GM23338 (cell line): ENCODE results near the gene MICAL3. TPM values are rescaled to one million over a fixed set of nuclear protein-coding genes. Genes with fewer than 3 reads are reported as not detected.

Experiments
- ATAC-seq: fragments of 200-7000 bp; cut with Tn5 transposase; 3 replicates; pipeline ENCODE4 v1.9.1; 2020
- DNase-seq: peaks from one replicate; pipeline ENCODE4 v3.0.0-alpha.2; 2015; ENCODE audit warnings: low spot score
- H2AFZ ChIP-seq: fragments of 200-600 bp; sonication (generic); 2 replicates; pipeline ENCODE4 v1.8.0; 2016; ENCODE audit warnings: antibody characterized with exemption, mild to moderate bottlenecking, moderate library complexity
- H3F3A ChIP-seq: fragments of 200-600 bp; sonication (generic); replicated peaks from 2 replicates; pipeline ENCODE4 v1.8.0; 2017; ENCODE audit warnings: antibody characterized with exemption, mixed run types, low read depth
- H3K27ac ChIP-seq: fragments of 200-600 bp; sonication (generic); 2 replicates; pipeline ENCODE4 v1.6.1; 2016; ENCODE audit warnings: low read depth
- H3K27me3 ChIP-seq: fragments of 200-600 bp; sonication (generic); 2 replicates; pipeline ENCODE4 v1.8.0; 2016; ENCODE audit warnings: mild to moderate bottlenecking, mixed run types, moderate library complexity; ENCODE audit not compliant: insufficient read depth
- H3K36me3 ChIP-seq: fragments of 200-600 bp; sonication (generic); 2 replicates; pipeline ENCODE4 v1.8.0; 2016; ENCODE audit warnings: mild to moderate bottlenecking; ENCODE audit not compliant: insufficient read depth
- H3K4me1 ChIP-seq: fragments of 200-600 bp; sonication (generic); 2 replicates; pipeline ENCODE4 v1.8.0; 2016; ENCODE audit warnings: mild to moderate bottlenecking, moderate library complexity; ENCODE audit not compliant: insufficient read depth
- H3K4me2 ChIP-seq: fragments of 200-600 bp; sonication (generic); 2 replicates; pipeline ENCODE4 v1.7.1; 2017; ENCODE audit warnings: mixed run types
- H3K4me3 ChIP-seq: fragments of 200-600 bp; sonication (generic); 2 replicates; pipeline ENCODE4 v1.6.1; 2016; ENCODE audit warnings: mixed run types
- H3K79me2 ChIP-seq: fragments of 200-600 bp; sonication (generic); replicated peaks from 2 replicates; pipeline ENCODE4 v1.8.0; 2017; ENCODE audit warnings: mild to moderate bottlenecking; ENCODE audit not compliant: insufficient read depth
- H3K9me2 ChIP-seq: fragments of 200-600 bp; sonication (generic); 2 replicates; pipeline ENCODE4 v1.8.0; 2017; ENCODE audit not compliant: insufficient read depth
- H4K20me1 ChIP-seq: fragments of 200-600 bp; sonication (generic); replicated peaks from 2 replicates; pipeline ENCODE4 v1.8.0; 2017; ENCODE audit warnings: mild to moderate bottlenecking; ENCODE audit not compliant: insufficient read depth
- H3K27ac Mint-ChIP-seq: 2 replicates; pipeline ENCODE4 v1.8.0; 2020; ENCODE audit warnings: inconsistent platforms, mild to moderate bottlenecking, moderate library complexity, mixed read lengths
- H3K27me3 Mint-ChIP-seq: 3 replicates; pipeline ENCODE4 v1.8.0; 2022; ENCODE audit warnings: low read depth, mild to moderate bottlenecking, moderate library complexity, mixed read lengths, inconsistent platforms; ENCODE audit not compliant: insufficient read depth, poor library complexity
- H3K36me3 Mint-ChIP-seq: 3 replicates; pipeline ENCODE4 v1.8.0; 2021; ENCODE audit warnings: low read depth, mild to moderate bottlenecking, inconsistent platforms, moderate library complexity, mixed read lengths
- H3K4me1 Mint-ChIP-seq: 3 replicates; pipeline ENCODE4 v1.8.0; 2020; ENCODE audit warnings: mild to moderate bottlenecking, inconsistent platforms, mixed read lengths
- H3K4me3 Mint-ChIP-seq: 3 replicates; pipeline ENCODE4 v1.8.0; 2021; ENCODE audit warnings: moderate library complexity, mild to moderate bottlenecking, inconsistent platforms, mixed read lengths
- H3K9me3 Mint-ChIP-seq: 3 replicates; pipeline ENCODE4 v1.8.0; 2020; ENCODE audit warnings: moderate library complexity, mild to moderate bottlenecking, inconsistent platforms, mixed read lengths
- CREB1 ChIP-seq: fragments of 250-450 bp; sonication (Bioruptor Pico); IDR thresholded peaks from 2 replicates; pipeline ENCODE4 v1.5.0; 2020; ENCODE audit warnings: low read depth, mild to moderate bottlenecking, moderate library complexity
- EZH2phosphoT487 ChIP-seq: fragments of 200-600 bp; sonication (generic); IDR thresholded peaks from one replicate; pipeline ENCODE4 v1.8.1; 2018; ENCODE audit warnings: antibody characterized with exemption; ENCODE audit not compliant: unreplicated experiment
- JUNB ChIP-seq: IDR thresholded peaks from one replicate; pipeline ENCODE4 v1.6.1; 2016; ENCODE audit warnings: antibody characterized with exemption; ENCODE audit not compliant: unreplicated experiment
- NANOG ChIP-seq: IDR thresholded peaks from 2 replicates; pipeline ENCODE4 v1.6.1; 2016; ENCODE audit warnings: antibody characterized with exemption, borderline replicate concordance
- REST ChIP-seq: IDR thresholded peaks from one replicate; pipeline ENCODE4 v1.6.1; 2018; ENCODE audit warnings: antibody characterized with exemption; ENCODE audit not compliant: unreplicated experiment
- ZNF114 ChIP-seq: fragments of 250-450 bp; sonication (Bioruptor Pico); IDR thresholded peaks from 2 replicates; pipeline ENCODE4 v1.5.0; 2020; ENCODE audit warnings: mild to moderate bottlenecking, moderate library complexity
- polyA plus RNA-seq: library from polyadenylated mRNA; unstranded; fragments of >200 nt; fragmentation: Nextera tagmentation; extraction: Ambion mirVana; gene quantifications from 2 replicates; pipeline ENCODE4 v1.2.1, GENCODE V29; 2016
- total RNA-seq: library from RNA; depleted of rRNA; stranded (reverse); fragments of >200 nt; shearing (Covaris generic); gene quantifications from 2 replicates; pipeline ENCODE4 v1.2.3, GENCODE V29; 2014
- TF ChIP-seq, protein P1 (sequence below), 2 experiments: fragments of 200-600 bp in 1 of 2; sonication (generic) in 1 of 2; conservative IDR thresholded peaks; 2 replicates each; pipeline versions ENCODE4 v1.5.1 to v1.6.1; 2016 to 2017; ENCODE audit warnings: antibody characterized with exemption in 2 of 2, low read depth in 2 of 2, mild to moderate bottlenecking in 2 of 2, moderate library complexity in 1 of 2
- TF ChIP-seq, protein P2 (sequence below): fragments of 250-450 bp; sonication (Bioruptor Pico); IDR thresholded peaks from 2 replicates; pipeline ENCODE4 v1.5.0; 2020; ENCODE audit warnings: mild to moderate bottlenecking, moderate library complexity

MICAL3 gene
- total and polyA plus RNA-seq, 2 experiments from 2014 or later, result 10.1 to 33.9 TPM

DNA sequence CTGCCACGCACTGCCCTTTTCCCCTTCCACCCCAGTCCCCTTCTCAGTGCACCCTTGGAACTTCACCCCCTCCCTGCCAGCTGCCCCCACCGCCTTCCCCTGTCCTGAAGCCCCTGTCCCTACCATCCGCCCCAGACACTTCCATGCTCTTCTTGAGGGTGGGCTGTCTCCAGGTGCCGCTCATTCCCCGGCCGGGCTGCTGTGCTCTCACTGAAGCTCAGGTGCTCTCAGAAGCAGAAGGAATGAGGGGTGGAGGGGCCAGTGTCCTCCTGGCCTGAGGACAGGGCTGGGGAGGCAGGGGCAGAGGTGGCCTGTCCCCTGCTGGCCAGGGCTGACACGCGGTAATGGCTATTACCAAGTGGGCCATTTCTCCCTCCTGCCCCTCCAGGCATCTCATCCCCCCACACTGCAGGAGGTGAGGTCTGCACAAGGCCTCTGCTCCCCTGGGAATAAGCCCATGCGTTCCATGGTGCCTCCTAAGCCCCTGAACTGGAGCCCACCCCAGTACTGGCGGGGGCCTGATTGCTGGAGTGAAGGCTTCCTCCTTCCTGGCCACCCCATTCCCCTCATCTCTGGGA is 243.5 kb downstream of the MICAL3 start (continued):
- TF ChIP-seq REST, result no peak
- no peak for TF ChIP-seq EZH2phosphoT487
- no peak for TF ChIP-seq ZNF114 (CRISPR knock-in tag)
- TF ChIP-seq NANOG, result no peak
- TF ChIP-seq, protein P1, sequence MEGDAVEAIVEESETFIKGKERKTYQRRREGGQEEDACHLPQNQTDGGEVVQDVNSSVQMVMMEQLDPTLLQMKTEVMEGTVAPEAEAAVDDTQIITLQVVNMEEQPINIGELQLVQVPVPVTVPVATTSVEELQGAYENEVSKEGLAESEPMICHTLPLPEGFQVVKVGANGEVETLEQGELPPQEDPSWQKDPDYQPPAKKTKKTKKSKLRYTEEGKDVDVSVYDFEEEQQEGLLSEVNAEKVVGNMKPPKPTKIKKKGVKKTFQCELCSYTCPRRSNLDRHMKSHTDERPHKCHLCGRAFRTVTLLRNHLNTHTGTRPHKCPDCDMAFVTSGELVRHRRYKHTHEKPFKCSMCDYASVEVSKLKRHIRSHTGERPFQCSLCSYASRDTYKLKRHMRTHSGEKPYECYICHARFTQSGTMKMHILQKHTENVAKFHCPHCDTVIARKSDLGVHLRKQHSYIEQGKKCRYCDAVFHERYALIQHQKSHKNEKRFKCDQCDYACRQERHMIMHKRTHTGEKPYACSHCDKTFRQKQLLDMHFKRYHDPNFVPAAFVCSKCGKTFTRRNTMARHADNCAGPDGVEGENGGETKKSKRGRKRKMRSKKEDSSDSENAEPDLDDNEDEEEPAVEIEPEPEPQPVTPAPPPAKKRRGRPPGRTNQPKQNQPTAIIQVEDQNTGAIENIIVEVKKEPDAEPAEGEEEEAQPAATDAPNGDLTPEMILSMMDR (conservative IDR thresholded peaks at IDR 0.05; ENCODE audit: low read depth in 2 of 2), result no peak
- no peak for TF ChIP-seq JUNB
- no peak for TF ChIP-seq CREB1

DNA sequence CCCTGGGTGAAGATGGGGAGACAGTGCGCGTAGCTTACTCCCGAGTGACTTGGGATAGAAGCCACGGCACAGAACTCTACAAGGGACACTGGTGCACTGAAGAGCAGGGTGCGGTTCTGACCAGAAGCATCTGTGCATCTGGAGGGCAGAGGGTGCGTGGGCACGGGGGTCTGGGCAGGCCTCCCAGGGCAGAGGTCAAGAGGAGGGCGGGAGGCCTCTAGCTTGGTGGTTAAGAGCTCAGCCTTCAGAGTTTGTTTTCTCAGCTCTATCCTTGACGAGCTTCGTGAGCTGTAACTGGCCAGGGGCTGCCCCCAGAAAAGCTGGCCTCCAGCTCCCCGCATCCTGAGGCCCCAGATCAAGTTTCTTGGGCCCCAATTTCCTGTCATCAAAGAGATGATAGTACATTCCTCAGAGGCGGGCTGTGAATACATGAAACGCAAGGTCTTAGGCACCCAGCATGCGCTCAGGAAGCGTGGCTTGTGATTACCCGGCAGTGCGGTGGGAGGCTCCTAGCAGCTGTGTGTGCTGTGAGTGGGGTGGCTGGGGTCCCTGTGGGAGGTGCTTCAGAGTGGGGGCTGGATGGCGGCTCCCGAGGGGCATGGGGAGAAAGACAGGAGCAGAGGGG is 244.1 kb downstream of the MICAL3 start:
- ATAC-seq, result no peak
- no peaks in the 10 kb centered on the region for H3K79me2 ChIP-seq
- no peaks in the 10 kb centered on the region; the same call in 1 of the 2 replicates for H3K4me1 ChIP-seq
- H3K9me2 ChIP-seq, result no peaks in the 10 kb centered on the region
- DNase-seq, result peak; percentile 51
- 0 out of 2 replicates have a peak, but pooled peaks cover 2% of the 10 kb centered on the region for H3F3A ChIP-seq
- H3K4me3 ChIP-seq, result no peak overlapping the region
- H4K20me1 ChIP-seq, result no peaks in the 10 kb centered on the region
- no peak overlapping the region for H3K27ac ChIP-seq
- 0 out of 2 replicates have a peak overlapping the region, but pooled peaks have one; percentile 59 for H2AFZ ChIP-seq
- no peak overlapping the region; the same call in 2 of the 3 replicates for H3K4me3 Mint-ChIP-seq
- no peaks in the 10 kb centered on the region; the same call in 2 of the 3 replicates for H3K36me3 Mint-ChIP-seq
- no peaks in the 10 kb centered on the region for H3K36me3 ChIP-seq
- H3K4me2 ChIP-seq, result no peak overlapping the region
- no peaks in the 10 kb centered on the region for H3K27me3 ChIP-seq
- peaks cover 14% of the 10 kb centered on the region for H3K27me3 Mint-ChIP-seq
- no peak overlapping the region for H3K27ac Mint-ChIP-seq
- peaks cover 4% of the 10 kb centered on the region; the same call in 2 of the 3 replicates for H3K9me3 Mint-ChIP-seq
- peaks cover 29% of the 10 kb centered on the region for H3K4me1 Mint-ChIP-seq
- TF ChIP-seq ZNF114 (CRISPR knock-in tag) (no peak), REST (no peak), JUNB (no peak), EZH2phosphoT487 (no peak)
- TF ChIP-seq, protein P2, sequence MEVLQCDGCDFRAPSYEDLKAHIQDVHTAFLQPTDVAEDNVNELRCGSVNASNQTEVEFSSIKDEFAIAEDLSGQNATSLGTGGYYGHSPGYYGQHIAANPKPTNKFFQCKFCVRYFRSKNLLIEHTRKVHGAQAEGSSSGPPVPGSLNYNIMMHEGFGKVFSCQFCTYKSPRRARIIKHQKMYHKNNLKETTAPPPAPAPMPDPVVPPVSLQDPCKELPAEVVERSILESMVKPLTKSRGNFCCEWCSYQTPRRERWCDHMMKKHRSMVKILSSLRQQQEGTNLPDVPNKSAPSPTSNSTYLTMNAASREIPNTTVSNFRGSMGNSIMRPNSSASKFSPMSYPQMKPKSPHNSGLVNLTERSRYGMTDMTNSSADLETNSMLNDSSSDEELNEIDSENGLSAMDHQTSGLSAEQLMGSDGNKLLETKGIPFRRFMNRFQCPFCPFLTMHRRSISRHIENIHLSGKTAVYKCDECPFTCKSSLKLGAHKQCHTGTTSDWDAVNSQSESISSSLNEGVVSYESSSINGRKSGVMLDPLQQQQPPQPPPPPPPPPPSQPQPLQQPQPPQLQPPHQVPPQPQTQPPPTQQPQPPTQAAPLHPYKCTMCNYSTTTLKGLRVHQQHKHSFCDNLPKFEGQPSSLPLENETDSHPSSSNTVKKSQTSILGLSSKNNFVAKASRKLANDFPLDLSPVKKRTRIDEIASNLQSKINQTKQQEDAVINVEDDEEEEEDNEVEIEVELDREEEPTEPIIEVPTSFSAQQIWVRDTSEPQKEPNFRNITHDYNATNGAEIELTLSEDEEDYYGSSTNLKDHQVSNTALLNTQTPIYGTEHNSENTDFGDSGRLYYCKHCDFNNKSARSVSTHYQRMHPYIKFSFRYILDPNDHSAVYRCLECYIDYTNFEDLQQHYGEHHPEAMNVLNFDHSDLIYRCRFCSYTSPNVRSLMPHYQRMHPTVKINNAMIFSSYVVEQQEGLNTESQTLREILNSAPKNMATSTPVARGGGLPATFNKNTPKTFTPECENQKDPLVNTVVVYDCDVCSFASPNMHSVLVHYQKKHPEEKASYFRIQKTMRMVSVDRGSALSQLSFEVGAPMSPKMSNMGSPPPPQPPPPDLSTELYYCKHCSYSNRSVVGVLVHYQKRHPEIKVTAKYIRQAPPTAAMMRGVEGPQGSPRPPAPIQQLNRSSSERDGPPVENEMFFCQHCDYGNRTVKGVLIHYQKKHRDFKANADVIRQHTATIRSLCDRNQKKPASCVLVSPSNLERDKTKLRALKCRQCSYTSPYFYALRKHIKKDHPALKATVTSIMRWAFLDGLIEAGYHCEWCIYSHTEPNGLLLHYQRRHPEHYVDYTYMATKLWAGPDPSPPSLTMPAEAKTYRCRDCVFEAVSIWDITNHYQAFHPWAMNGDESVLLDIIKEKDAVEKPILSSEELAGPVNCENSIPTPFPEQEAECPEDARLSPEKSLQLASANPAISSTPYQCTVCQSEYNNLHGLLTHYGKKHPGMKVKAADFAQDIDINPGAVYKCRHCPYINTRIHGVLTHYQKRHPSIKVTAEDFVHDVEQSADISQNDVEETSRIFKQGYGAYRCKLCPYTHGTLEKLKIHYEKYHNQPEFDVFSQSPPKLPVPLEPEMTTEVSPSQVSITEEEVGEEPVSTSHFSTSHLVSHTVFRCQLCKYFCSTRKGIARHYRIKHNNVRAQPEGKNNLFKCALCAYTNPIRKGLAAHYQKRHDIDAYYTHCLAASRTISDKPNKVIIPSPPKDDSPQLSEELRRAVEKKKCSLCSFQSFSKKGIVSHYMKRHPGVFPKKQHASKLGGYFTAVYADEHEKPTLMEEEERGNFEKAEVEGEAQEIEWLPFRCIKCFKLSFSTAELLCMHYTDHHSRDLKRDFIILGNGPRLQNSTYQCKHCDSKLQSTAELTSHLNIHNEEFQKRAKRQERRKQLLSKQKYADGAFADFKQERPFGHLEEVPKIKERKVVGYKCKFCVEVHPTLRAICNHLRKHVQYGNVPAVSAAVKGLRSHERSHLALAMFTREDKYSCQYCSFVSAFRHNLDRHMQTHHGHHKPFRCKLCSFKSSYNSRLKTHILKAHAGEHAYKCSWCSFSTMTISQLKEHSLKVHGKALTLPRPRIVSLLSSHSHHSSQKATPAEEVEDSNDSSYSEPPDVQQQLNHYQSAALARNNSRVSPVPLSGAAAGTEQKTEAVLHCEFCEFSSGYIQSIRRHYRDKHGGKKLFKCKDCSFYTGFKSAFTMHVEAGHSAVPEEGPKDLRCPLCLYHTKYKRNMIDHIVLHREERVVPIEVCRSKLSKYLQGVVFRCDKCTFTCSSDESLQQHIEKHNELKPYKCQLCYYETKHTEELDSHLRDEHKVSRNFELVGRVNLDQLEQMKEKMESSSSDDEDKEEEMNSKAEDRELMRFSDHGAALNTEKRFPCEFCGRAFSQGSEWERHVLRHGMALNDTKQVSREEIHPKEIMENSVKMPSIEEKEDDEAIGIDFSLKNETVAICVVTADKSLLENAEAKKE (CRISPR knock-in tag), result no peak
